NCI-H1105 treated with DMSO at 0.1 percent for 48 hours (cell line): ENCODE results near the gene FMC1.

ENCODE experiments used
- DNase-seq: peaks from one replicate; lab custom pipeline; 2025; lab: John Stamatoyannopoulos, UW

FMC1 gene

GRCh38 chr7:139374246-139374645 is 33.1 kb downstream of the FMC1 start:
- no peak for DNase-seq

- DNase-seq: no peak
Measured at GRCh38 chr7:139382439-139382838, 41.3 kb downstream of the FMC1 start.

- DNase-seq: no peak
Measured at GRCh38 chr7:139384611-139385010, 43.5 kb downstream of the FMC1 start.

- DNase-seq: no peak
Measured at GRCh38 chr7:139387594-139387993, 46.5 kb downstream of the FMC1 start.

- DNase-seq: no peak
Measured at GRCh38 chr7:139389091-139389490, 48.0 kb downstream of the FMC1 start.

- no peak for DNase-seq
Measured at GRCh38 chr7:139389774-139390173, 48.6 kb downstream of the FMC1 start.

GRCh38 chr7:139393621-139394211 is 52.6 kb downstream of the FMC1 start:
- no peak for DNase-seq

DNA sequence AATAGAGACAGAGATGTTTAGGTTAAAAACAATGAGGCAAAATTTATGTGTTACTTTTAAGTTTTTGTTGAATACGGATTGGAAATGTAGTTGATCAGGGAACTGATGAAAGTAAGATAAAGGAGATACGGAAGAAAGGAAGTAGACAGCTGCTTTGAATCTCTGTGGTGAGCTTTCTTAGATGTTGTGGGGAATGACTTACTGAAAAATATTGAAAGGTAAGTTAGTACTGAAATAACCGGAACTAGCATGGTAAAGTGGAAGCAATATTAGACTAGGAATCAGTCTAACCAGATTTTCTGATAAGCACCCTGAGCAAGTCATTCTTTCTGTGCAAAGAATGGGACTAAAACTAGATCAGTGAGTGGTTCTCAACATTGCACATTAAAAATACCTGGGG is 53.4 kb downstream of the FMC1 start:
- no peak for DNase-seq
